ENCODE data around the gene TAF15.

The TAF15 gene

GRCh38 chr17:35875072-35875799 lies 66.0 kb downstream of the TAF15 start:
- no peaks in the 10 kb centered on the region for H3K9me3 ChIP-seq (ENCODE audit: insufficient read depth, low read length)
- H4K20me1 ChIP-seq (ENCODE audit: insufficient read depth, low read length) = no peaks in the 10 kb centered on the region
- no peak overlapping the region for H3K4me2 ChIP-seq (ENCODE audit: low read length)
- TF ChIP-seq EZH2phosphoT487 (IDR thresholded peaks at IDR 0.05; ENCODE audit: low read depth) = no peak
- no peak for TF ChIP-seq CTCF (IDR thresholded peaks at IDR 0.05; ENCODE audit: low read depth, low read length)
- H3K4me1 ChIP-seq (ENCODE audit: low read length) = peaks cover 8% of the 10 kb centered on the region
- H3K27ac ChIP-seq (ENCODE audit: low read length) = no peak overlapping the region
- H3K79me2 ChIP-seq (ENCODE audit: low read length) = no peaks in the 10 kb centered on the region
- H2AFZ ChIP-seq (ENCODE audit: low read depth, low read length) = no peak overlapping the region
- H3K9ac ChIP-seq (ENCODE audit: low read length) = no peak overlapping the region
- no peak overlapping the region for H3K4me3 ChIP-seq (ENCODE audit: low read length)
- H3K36me3 ChIP-seq (replicated peaks; ENCODE audit: low read depth, low read length) = peaks cover 2% of the 10 kb centered on the region
- no peaks in the 10 kb centered on the region for H3K27me3 ChIP-seq (ENCODE audit: low read depth, low read length)

GRCh38 chr17:35875800-35876139 lies 66.5 kb downstream of the TAF15 start:
- Histone ChIP-seq H2AFZ (ENCODE audit: low read depth, low read length) (no peak overlapping the region), H4K20me1 (ENCODE audit: insufficient read depth, low read length) (no peaks in the 10 kb centered on the region), H3K9ac (ENCODE audit: low read length) (no peak overlapping the region), H3K4me2 (ENCODE audit: low read length) (no peak overlapping the region), H3K36me3 (replicated peaks; ENCODE audit: low read depth, low read length) (peaks cover 2% of the 10 kb centered on the region), H3K27ac (ENCODE audit: low read length) (no peak overlapping the region), H3K9me3 (ENCODE audit: insufficient read depth, low read length) (no peaks in the 10 kb centered on the region), H3K4me1 (ENCODE audit: low read length) (peaks cover 13% of the 10 kb centered on the region), H3K79me2 (ENCODE audit: low read length) (no peaks in the 10 kb centered on the region), H3K4me3 (ENCODE audit: low read length) (no peak overlapping the region), H3K27me3 (ENCODE audit: low read depth, low read length) (no peaks in the 10 kb centered on the region)
- TF ChIP-seq CTCF (IDR thresholded peaks at IDR 0.05; ENCODE audit: low read depth, low read length) (no peak), EZH2phosphoT487 (IDR thresholded peaks at IDR 0.05; ENCODE audit: low read depth) (no peak)

GRCh38 chr17:35876534-35876933 lies 67.2 kb downstream of the TAF15 start:
- Histone ChIP-seq H3K4me2 (ENCODE audit: low read length) (no peak overlapping the region), H3K27ac (ENCODE audit: low read length) (no peak overlapping the region), H3K9ac (ENCODE audit: low read length) (no peak overlapping the region), H4K20me1 (ENCODE audit: insufficient read depth, low read length) (no peaks in the 10 kb centered on the region), H3K36me3 (replicated peaks; ENCODE audit: low read depth, low read length) (peaks cover 2% of the 10 kb centered on the region), H3K79me2 (ENCODE audit: low read length) (no peaks in the 10 kb centered on the region), H3K9me3 (ENCODE audit: insufficient read depth, low read length) (no peaks in the 10 kb centered on the region), H2AFZ (ENCODE audit: low read depth, low read length) (no peak overlapping the region), H3K4me1 (ENCODE audit: low read length) (peaks cover 20% of the 10 kb centered on the region), H3K27me3 (ENCODE audit: low read depth, low read length) (no peaks in the 10 kb centered on the region), H3K4me3 (ENCODE audit: low read length) (no peak overlapping the region)
- TF ChIP-seq EZH2phosphoT487 (IDR thresholded peaks at IDR 0.05; ENCODE audit: low read depth) (no peak), CTCF (IDR thresholded peaks at IDR 0.05; ENCODE audit: low read depth, low read length) (no peak)

GRCh38 chr17:35877345-35878029 lies 68.2 kb downstream of the TAF15 start:
- H3K27ac ChIP-seq (ENCODE audit: low read length) = no peak overlapping the region
- no peak for TF ChIP-seq CTCF (IDR thresholded peaks at IDR 0.05; ENCODE audit: low read depth, low read length)
- TF ChIP-seq EZH2phosphoT487 (IDR thresholded peaks at IDR 0.05; ENCODE audit: low read depth) = no peak
- no peaks in the 10 kb centered on the region for H3K27me3 ChIP-seq (ENCODE audit: low read depth, low read length)
- peaks cover 2% of the 10 kb centered on the region for H3K36me3 ChIP-seq (replicated peaks; ENCODE audit: low read depth, low read length)
- H3K9ac ChIP-seq (ENCODE audit: low read length) = no peak overlapping the region
- H3K9me3 ChIP-seq (ENCODE audit: insufficient read depth, low read length) = no peaks in the 10 kb centered on the region
- H2AFZ ChIP-seq (ENCODE audit: low read depth, low read length) = no peak overlapping the region
- no peak overlapping the region for H3K4me2 ChIP-seq (ENCODE audit: low read length)
- peaks cover 20% of the 10 kb centered on the region for H3K4me1 ChIP-seq (ENCODE audit: low read length)
- H3K4me3 ChIP-seq (ENCODE audit: low read length) = no peak overlapping the region
- H4K20me1 ChIP-seq (ENCODE audit: insufficient read depth, low read length) = no peaks in the 10 kb centered on the region
- H3K79me2 ChIP-seq (ENCODE audit: low read length) = no peaks in the 10 kb centered on the region

Measured in OCI-LY3 (cell line).